Hepatocyte (in vitro differentiated cells): ENCODE measurements around the gene SLC14A1.

ENCODE experiments used
- CTCF ChIP-seq: fragments of 200-600 bp; sonication (generic); IDR thresholded peaks from 2 replicates; pipeline ENCODE4 v1.5.1; 2016; ENCODE audit warnings: antibody characterized with exemption, mild to moderate bottlenecking; ENCODE audit not compliant: poor library complexity
- EZH2 ChIP-seq: fragments of 200-600 bp; sonication (generic); IDR thresholded peaks from 2 replicates; pipeline ENCODE4 v1.6.1; 2016; ENCODE audit warnings: antibody characterized with exemption, mild to moderate bottlenecking, borderline replicate concordance

DNA sequence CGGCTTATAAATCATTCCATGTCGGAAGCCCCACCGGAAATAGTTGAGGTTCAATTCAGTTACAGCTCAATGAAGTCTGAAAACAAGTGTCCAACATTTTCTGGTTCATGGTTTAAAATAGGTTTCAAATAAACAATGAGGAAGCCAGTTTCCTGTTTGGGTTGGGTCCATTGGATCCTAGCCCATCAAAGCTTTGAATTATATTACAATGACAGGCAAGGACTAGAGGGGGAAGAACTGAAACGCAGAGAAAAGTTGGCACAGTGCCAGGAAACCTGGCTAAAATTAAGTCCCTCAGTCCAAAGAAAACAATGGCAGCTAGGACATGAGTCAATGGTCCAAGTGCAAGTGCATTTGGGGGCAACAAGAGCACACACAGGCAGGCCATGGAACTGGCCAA lies 32.0 kb downstream of the SLC14A1 start:
- TF ChIP-seq CTCF (no peak), EZH2 (no peak)
